ENCODE data around the gene NETO2.
A peak's percentile ranks its signal among the peaks of the same experiment; 100 is the strongest.
"Not testable (repeated sequence)": the region's sequence is repeated elsewhere in the genome, so short reads cannot be mapped to it uniquely, and the experiment has no call there.

The NETO2 gene

GRCh38 chr16:47143677-47144558, at the start of gene NETO2:
NETO2 (minus strand) TSS chr16:47143945; CDS start chr16:47143612, 333 bp downstream.
- peak; percentile 74 for DNase-seq
- in situ Hi-C loops (cut with HindIII; ENCODE audit: low pct_ligation_motif_present, low pct_unique_long_range_greater_than_20kb, low sequenced_read_pairs): no loop called here

GRCh38 chr16:47182318-47182717, 38.6 kb upstream of the NETO2 start:
- in situ Hi-C loops (cut with HindIII; ENCODE audit: low pct_ligation_motif_present, low pct_unique_long_range_greater_than_20kb, low sequenced_read_pairs): no loop called here

GRCh38 chr16:47181066-47181465, 37.3 kb upstream of the NETO2 start:
- DNase-seq; in situ Hi-C loops (cut with HindIII; ENCODE audit: low pct_ligation_motif_present, low pct_unique_long_range_greater_than_20kb, low sequenced_read_pairs): not testable (repeated sequence)

More at GRCh38 chr16:47182318-47182717, 38.6 kb upstream of the NETO2 start:
- DNase-seq: no peak

GRCh38 chr16:47180073-47180472, 36.3 kb upstream of the NETO2 start:
- DNase-seq: no peak
- in situ Hi-C loops (cut with HindIII; ENCODE audit: low pct_ligation_motif_present, low pct_unique_long_range_greater_than_20kb, low sequenced_read_pairs): no loop called here

- in situ Hi-C loops (cut with HindIII; ENCODE audit: low pct_ligation_motif_present, low pct_unique_long_range_greater_than_20kb, low sequenced_read_pairs): no loop called here
- no peak for DNase-seq
These were observed 31.4 kb upstream of the NETO2 start for GRCh38 chr16:47175152-47175551.

GRCh38 chr16:47162670-47163420, 19.1 kb upstream of the NETO2 start:
- no peak for DNase-seq
- in situ Hi-C loops (cut with HindIII; ENCODE audit: low pct_ligation_motif_present, low pct_unique_long_range_greater_than_20kb, low sequenced_read_pairs): no loop called here

GRCh38 chr16:47161464-47161863, 17.7 kb upstream of the NETO2 start:
- in situ Hi-C loops (cut with HindIII; ENCODE audit: low pct_ligation_motif_present, low pct_unique_long_range_greater_than_20kb, low sequenced_read_pairs): no loop called here
- no peak for DNase-seq

- no peak for DNase-seq
- in situ Hi-C loops (cut with HindIII; ENCODE audit: low pct_ligation_motif_present, low pct_unique_long_range_greater_than_20kb, low sequenced_read_pairs): no loop called here
These were observed 16.7 kb upstream of the NETO2 start for GRCh38 chr16:47160422-47160821.

GRCh38 chr16:47158992-47159391, 15.2 kb upstream of the NETO2 start:
- in situ Hi-C loops (cut with HindIII; ENCODE audit: low pct_ligation_motif_present, low pct_unique_long_range_greater_than_20kb, low sequenced_read_pairs): no loop called here
- no peak for DNase-seq

GRCh38 chr16:47156680-47157215, 13.0 kb upstream of the NETO2 start:
- no peak for DNase-seq
- in situ Hi-C loops (cut with HindIII; ENCODE audit: low pct_ligation_motif_present, low pct_unique_long_range_greater_than_20kb, low sequenced_read_pairs): no loop called here

GRCh38 chr16:47152501-47152900, 8.8 kb upstream of the NETO2 start:
- in situ Hi-C loops (cut with HindIII; ENCODE audit: low pct_ligation_motif_present, low pct_unique_long_range_greater_than_20kb, low sequenced_read_pairs); DNase-seq: not testable (repeated sequence)

- in situ Hi-C loops (cut with HindIII; ENCODE audit: low pct_ligation_motif_present, low pct_unique_long_range_greater_than_20kb, low sequenced_read_pairs): no loop called here
- DNase-seq: no peak
These were observed 6.3 kb upstream of the NETO2 start for GRCh38 chr16:47150067-47150466.

GRCh38 chr16:47144559-47144877, 773 bp upstream of the NETO2 start:
- DNase-seq: no peak
- in situ Hi-C loops (cut with HindIII; ENCODE audit: low pct_ligation_motif_present, low pct_unique_long_range_greater_than_20kb, low sequenced_read_pairs): no loop called here

GRCh38 chr16:47142821-47143676, 696 bp downstream of the NETO2 start:
- DNase-seq: peak; percentile 88
- in situ Hi-C loops (cut with HindIII; ENCODE audit: low pct_ligation_motif_present, low pct_unique_long_range_greater_than_20kb, low sequenced_read_pairs): no loop called here

- peak; percentile 65 for DNase-seq
- in situ Hi-C loops (cut with HindIII; ENCODE audit: low pct_ligation_motif_present, low pct_unique_long_range_greater_than_20kb, low sequenced_read_pairs): no loop called here
These were observed 1.3 kb downstream of the NETO2 start for GRCh38 chr16:47142486-47142820.

- in situ Hi-C loops (cut with HindIII; ENCODE audit: low pct_ligation_motif_present, low pct_unique_long_range_greater_than_20kb, low sequenced_read_pairs): no loop called here
- DNase-seq: peak; percentile 96
These were observed 1.8 kb downstream of the NETO2 start for GRCh38 chr16:47141773-47142485.

- in situ Hi-C loops (cut with HindIII; ENCODE audit: low pct_ligation_motif_present, low pct_unique_long_range_greater_than_20kb, low sequenced_read_pairs): no loop called here
- no peak for DNase-seq
These were observed 3.1 kb downstream of the NETO2 start for GRCh38 chr16:47140686-47141085.

- peak; percentile 55 for DNase-seq
- in situ Hi-C loops (cut with HindIII; ENCODE audit: low pct_ligation_motif_present, low pct_unique_long_range_greater_than_20kb, low sequenced_read_pairs): no loop called here
These were observed 4.1 kb downstream of the NETO2 start for GRCh38 chr16:47139561-47140185.

Data from ACHN (cell line).